Bronchial smooth muscle cell (primary cell): ENCODE measurements around the gene ERAL1. TPM values are rescaled to one million over a fixed set of nuclear protein-coding genes. Genes with fewer than 3 reads are reported as not detected.

Source experiments
- total RNA-seq: library from RNA; depleted of rRNA; stranded (reverse); fragments of >200 nt; gene quantifications from 2 replicates; pipeline ENCODE4 v1.2.1, GENCODE V29; 2014

The ERAL1 gene
- 11.1 and 12.5 TPM in 2 replicates for total RNA-seq

DNA sequence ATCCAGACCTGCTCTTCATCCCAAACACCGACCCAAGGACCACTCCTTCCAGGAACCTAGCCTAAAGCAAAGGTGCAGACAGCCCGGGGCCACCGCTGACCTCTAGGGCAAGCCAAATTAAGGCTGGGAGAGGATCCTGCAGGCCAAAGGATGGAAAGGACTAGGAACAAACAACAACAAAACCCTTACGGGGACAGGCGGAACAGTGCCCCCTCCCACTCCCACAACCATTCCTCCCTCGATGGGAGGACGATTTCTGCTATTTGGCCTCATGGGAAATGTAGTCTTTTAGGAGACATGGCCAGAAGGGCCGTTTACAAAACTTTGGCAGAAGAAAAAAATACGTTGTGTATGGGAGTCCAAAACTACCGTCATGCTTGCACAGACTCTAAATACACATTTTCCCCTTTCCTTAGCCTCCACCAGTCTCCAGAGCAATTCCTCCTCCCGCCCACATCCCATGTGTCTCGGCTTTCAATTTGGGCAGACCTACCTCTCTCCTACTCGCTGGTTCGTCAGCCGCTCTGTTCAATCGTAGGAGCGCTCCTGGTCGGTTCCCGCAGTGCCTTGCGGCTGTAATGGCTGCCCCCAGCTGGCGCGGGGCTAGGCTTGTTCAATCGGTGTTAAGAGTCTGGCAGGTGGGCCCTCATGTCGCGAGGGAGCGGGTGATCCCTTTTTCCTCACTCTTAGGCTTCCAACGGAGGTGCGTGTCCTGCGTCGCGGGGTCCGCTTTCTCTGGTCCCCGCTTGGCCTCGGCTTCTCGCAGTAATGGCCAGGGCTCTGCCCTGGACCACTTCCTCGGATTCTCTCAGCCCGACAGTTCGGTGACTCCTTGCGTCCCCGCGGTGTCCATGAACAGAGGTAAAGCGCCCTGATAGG lies at the start of gene ERAL1:
Gene ERAL1, plus strand, starts transcription at position 560 of the 879 bp plus-strand sequence. Its CDS starts 19 bp downstream, at position 579.

DNA sequence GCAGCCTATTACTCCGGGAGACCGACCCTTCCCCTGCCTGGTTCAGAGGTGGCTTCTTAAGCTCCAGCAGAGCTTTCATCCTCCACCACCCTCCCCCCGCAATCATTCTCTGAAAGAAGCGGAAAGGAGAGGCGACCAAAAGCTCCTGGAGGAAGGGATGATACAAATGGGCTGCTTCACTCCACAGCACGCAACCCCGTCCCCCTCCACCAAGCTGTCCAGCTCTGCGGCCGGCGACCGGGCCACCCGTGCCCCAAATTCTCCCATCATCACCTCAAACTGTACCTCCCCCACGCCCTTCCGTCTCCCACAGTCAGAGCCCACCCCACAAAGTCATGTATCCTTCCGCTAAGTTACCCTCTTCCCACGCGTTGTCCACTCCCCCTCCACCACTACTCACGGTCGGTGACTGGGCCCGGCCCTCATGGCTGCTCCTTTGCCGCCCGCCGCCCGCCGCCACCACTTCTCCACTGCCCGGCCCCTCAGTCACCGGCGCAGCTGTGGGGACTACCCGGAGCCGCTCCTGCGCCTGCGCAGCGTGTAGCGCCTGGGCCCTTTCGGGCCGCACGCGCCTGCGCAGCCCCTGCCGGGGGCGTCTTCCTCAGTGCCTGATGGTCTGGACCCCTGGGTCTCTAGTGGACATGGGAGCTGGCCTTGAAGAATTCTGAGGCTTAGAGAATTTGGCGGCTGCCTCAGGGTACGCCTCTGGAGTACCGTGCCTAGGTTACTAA lies 12.4 kb upstream of the ERAL1 start, which contains the start of gene FAM222B:
Gene FAM222B, minus strand, starts transcription at position 509 of the 731 bp plus-strand sequence. CDS start 76,123 bp downstream, outside the sequence.

DNA sequence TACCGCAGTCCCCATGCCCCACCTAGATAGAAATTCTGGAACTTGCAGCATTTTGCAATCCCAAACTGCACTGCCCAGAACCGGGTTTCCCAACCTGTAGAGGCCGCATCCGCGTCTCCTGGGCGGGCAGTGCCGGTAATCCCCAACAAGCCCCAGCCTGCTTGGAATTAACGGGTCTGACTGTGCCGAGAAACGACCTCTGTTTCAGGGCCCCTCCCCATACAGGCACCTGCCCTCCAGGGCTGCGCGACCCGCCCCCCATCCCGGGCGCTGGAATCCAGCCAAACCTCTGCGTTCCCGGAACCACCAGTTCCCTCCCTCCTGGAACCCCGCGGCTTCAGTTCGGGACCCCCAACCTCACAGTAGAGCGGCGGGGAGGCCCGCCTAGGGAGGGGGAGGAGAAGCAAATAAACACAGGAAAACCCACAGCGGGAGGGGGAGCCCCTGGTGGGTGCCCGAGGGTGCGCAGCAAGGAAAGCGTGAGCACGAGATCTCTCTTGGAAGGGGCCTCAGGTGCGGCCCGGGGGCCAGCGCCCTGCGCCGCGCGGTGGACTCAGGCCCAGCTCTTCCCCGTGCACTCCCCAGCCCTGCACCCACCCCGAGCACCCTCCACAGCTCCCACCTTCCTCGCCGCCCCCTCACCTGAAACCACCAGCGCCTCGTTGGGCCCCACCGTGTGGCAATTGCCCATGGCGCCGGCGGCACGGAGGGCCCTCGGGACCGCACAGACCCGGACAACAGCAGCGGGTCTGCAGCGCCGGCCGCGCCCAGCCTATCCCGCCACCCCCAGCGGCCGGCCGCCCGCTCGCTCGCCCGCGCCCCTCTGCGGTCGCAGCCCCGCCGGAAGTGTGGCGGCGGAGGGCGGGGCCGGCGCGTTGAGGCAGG lies 42.3 kb downstream of the ERAL1 start, which contains the start of gene FLOT2:
Gene FLOT2, minus strand, starts transcription at position 850 of the 885 bp plus-strand sequence. Its CDS starts 159 bp downstream, at position 691.

DNA sequence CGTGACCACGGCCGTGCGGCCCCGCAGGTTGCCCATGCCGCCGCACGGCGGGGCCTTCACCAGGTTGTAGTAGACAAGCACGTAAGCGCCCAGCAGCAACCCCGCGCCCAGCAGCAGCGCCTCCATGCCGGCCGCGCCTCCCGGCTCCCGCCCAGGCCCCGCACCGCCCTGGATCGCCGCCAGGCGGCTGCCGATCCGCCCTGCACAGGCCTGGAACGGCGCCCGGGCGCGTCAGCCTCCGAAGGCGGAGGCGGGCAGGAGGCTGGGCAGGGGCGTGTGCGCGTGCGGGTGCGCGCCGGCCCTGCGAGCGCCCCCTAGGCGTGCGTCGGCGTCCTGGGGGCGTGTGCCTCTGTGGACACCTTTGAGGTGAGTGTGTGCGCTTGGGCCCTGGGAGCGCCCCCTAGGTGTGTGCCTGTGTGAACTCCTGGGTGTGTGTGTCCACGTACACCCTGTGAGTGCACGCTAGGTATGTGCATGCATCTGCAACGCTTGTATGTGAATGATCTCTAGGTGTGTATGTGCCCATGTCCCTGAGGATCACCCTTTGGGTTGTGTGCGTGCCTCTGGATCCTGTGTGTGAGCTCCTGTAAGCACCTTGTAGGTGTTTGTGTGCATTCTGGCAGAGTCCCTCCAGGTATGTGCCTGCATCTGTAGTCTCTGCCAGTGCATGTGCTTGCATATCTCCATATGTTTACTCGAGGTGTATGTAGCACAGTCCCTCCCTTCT lies 48.2 kb downstream of the ERAL1 start, which contains the start of gene DHRS13:
Gene DHRS13, minus strand, starts transcription at position 261 of the 727 bp plus-strand sequence. Its CDS starts 135 bp downstream, at position 126.

Other genes starting within 250 kb of the ERAL1 start
- 2.0 and 3.8 TPM in 2 replicates for gene RSKR, start 240.8 kb upstream of the ERAL1 start, total RNA-seq
- gene BLTP2, start 209.9 kb upstream of the ERAL1 start, total RNA-seq, result 110 and 118 TPM in 2 replicates
- 77.9 and 90.4 TPM in 2 replicates for gene SDF2, start 193.1 kb upstream of the ERAL1 start, total RNA-seq
- 40.3 and 53.1 TPM in 2 replicates for gene SUPT6H, start 192.8 kb upstream of the ERAL1 start, total RNA-seq
- gene PROCA1, start 143.1 kb upstream of the ERAL1 start, total RNA-seq, result 1.6 and 2.9 TPM in 2 replicates
- 150 and 173 TPM in 2 replicates for gene RAB34, start 137.1 kb upstream of the ERAL1 start, total RNA-seq
- gene RPL23A, start 135.0 kb upstream of the ERAL1 start, total RNA-seq, result 733 and 1,314 TPM in 2 replicates
- 3.3 and 6.1 TPM in 2 replicates for gene TLCD1, start 128.8 kb upstream of the ERAL1 start, total RNA-seq
- 5.0 and 7.2 TPM in 2 replicates for gene NEK8, start 126.2 kb upstream of the ERAL1 start, total RNA-seq
- gene TRAF4, start 111.0 kb upstream of the ERAL1 start, total RNA-seq, result 23.8 and 26.6 TPM in 2 replicates
- gene FAM222B, start 12.2 kb upstream of the ERAL1 start, total RNA-seq, result 1.5 and 1.6 TPM in 2 replicates
- 35.5 and 42.6 TPM in 2 replicates for gene FLOT2, start 42.7 kb downstream of the ERAL1 start, total RNA-seq
- gene DHRS13, start 48.1 kb downstream of the ERAL1 start, total RNA-seq, result 2.8 and 4.4 TPM in 2 replicates
- gene PHF12, start 96.5 kb downstream of the ERAL1 start, total RNA-seq, result 10.7 and 14.5 TPM in 2 replicates
- not detected in 2 replicates for gene SEZ6, start 151.0 kb downstream of the ERAL1 start, total RNA-seq
- 2.2 and 3.0 TPM in 2 replicates for gene PIPOX, start 188.1 kb downstream of the ERAL1 start, total RNA-seq